Cortex of kidney (tissue), 1 donor: ENCODE data around the gene ZNF80.

Source experiments
- DNase-seq: peaks from one replicate; lab custom pipeline; 2025; lab: John Stamatoyannopoulos, UW

Gene ZNF80

DNA sequence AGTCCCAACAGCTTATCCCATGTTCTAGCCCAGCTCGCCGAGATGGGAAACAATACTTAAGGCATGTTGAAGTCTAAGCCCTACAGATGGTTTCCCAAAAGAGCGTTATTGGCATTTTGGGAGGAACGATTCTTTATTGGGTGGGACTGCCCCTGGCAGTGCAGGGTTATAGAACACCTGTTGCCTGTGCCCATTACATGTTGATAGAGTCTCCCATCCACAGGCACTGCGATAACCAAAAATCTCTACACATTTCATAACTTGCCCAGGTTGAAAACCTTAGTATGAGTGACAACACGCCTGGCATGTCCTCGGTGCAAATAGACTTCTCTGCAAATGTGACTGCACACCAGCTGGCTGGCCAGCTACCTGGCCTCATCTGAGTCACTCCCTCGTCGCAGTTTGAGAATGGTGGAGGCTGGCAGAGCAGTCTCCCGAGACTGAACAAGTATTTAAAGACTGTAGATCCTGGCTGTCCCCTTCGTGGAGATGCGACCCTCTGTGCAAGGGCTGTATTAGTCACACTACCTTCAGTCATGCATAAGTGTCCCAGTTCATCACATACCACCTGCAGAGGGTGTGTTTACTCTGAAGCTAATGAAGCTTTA lies 18.7 kb downstream of the ZNF80 start:
- DNase-seq = no peak

DNA sequence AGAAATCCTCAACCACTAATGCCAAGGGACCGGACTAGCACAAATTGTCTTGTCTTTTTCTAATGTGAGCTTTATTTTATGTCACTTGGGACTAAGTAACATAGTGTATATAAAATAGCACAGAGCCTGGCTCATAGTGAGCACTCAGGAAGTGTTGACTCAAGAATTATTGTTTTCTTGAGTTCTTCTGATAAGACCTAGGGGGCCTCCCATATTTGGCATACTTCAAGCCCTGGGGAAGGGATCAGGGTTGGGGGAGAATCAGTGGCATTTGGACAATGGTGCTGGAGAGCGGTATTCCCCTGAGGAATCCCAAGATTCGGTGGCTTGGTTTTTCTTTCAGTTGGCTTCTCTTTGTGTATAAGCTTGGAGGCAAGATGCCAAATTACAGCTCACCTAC lies 19.4 kb downstream of the ZNF80 start:
- DNase-seq = no peak

DNA sequence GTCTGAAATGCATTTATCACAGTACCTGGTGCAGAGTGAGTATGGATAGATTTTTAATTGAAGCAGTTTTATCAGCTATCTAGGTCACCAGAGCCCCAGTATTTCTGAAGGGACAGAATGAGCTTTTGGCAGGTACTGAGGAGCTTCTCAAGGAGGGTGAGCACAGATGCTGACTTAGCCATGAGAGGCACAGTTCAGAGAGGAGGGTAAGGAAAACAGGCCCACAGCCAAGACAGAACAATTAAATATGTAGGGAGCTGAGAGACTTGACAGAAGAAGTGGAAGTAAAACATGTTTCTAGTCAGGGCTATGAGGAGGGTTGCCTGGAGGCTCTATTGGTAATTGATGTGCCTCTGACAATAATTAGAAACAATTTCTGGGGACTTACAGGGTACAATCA lies 20.1 kb downstream of the ZNF80 start:
- DNase-seq = no peak

DNA sequence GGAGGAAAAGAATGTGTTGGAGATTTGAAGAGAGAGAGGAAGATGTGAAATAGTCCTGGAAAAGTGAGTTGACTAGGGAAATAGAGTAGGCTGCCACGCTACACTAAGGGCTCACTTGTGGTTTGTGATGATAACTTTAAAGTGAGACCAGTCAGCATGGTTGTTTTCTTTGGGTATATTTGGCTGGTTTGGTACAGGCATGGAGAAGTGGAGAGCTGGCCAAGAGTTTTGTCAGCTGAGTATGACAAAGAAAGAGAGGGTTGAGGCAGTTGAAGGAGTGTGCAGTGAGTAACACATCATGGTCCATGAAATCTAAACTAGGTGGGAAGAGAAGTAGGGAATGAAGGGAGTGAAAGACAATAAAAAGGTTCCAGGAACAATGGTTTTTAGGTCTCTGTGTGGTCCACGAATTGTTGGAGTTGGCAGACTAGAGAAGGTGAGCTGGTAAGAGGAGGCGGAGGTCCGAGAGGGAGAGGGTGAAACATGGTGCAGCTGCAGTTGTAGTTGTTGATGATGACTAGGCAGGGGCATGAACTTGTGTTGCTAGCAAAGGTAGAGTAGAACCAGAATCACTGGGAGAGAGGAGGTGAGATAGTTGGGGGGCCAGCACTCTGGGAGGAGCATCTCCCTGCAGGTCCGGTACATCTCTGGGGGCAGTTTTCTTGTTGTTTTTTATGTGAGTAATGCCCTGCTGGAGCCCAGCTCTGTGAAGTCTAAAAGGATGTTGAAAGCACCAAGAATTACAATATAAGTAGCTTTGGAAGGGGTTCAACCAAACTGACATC lies 21.0 kb downstream of the ZNF80 start:
- no peak for DNase-seq

DNA sequence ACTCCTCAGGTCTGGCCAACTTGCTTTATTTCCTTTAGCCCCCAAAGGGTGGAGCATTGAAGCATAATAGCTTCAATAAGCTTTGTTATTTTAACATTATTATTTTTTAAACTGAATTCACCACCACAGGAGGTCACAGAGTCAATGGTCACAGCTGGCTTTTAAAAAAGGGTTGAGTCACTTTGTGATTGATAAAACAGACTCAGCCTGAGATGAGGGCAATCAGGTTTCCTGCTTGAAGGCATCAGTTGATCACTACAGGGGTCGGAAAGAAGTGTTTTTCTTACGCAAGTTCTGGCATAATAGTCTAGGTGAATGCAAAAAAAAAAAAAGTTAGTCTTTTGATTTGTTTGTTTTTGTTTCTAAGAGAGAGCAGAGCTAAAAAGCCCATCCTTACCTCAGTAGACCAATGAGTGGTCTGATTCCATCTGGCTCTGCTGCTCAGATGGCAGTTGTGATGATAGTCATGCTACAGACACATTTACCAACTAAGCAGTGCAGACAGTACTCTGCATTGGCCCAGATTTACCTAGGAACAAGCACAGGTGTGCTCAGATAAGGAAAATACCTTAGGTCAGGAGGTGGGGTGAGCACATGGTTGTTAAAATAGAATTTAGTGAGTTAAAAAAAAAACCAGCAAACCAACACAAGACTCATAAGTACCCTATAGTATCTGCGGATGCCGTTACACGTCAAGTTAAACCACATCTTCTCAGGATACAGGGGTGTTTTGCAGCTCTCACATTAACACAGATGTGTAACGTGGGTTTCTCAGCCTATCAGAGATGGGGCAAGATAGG lies 22.6 kb downstream of the ZNF80 start:
- no peak for DNase-seq

DNA sequence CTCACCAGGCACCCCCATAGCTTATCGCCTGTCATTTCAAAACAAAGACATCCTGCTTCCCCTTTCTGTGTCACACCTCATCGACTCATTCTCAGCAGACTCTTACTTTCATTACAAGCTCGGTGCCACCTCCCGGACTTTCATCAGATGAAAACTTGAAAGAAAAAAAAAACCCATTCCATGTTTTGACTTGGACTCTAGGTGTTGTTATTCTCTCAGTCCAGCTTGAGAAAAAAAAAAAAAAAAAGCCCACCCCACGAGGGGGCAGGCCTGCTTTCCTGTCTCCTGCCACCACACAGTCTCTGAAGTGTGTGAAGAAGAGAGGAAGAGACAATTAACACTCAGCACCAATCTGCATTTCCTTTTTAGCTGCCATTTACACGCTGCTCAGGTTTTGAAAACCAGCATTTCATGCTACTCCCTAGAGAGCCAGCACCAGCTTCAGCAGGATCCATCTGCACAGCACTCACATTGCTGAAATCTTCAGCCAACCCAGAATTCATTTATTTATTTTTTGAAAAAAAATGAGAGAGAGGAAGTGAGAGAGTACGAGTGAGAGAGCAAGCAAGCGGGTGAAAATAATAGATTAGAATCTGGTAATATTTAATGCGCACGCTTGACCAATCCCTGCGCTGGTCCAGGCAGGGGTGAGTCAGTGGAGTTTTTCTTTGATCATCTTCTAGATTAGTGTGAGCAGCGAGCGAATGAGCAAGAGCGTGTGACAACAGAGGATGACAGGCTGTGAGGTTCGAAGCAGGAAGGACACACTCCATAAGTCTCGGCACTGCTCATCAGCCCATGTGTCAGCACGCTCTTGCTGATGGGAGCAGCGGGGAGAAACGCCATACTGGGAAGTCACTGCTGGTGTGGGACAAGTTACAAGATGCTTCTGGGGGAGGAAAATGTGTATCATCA lies 23.5 kb downstream of the ZNF80 start:
- DNase-seq = no peak

DNA sequence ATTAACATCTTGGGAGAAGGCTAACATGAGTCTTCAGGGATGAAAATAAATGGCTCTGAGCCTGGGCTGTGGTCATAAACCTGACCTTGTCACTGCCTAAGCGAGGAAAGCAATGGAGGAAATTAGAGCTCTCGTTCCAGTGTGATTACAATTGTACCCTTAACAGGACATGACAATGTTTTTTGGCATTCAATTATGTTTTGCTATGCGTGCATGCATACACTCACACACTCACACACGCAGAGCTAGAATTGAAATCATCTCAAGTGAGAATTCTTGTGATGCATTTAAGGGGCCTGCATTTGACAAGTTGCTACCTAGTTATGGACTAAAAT lies 24.1 kb downstream of the ZNF80 start:
- DNase-seq = no peak

DNA sequence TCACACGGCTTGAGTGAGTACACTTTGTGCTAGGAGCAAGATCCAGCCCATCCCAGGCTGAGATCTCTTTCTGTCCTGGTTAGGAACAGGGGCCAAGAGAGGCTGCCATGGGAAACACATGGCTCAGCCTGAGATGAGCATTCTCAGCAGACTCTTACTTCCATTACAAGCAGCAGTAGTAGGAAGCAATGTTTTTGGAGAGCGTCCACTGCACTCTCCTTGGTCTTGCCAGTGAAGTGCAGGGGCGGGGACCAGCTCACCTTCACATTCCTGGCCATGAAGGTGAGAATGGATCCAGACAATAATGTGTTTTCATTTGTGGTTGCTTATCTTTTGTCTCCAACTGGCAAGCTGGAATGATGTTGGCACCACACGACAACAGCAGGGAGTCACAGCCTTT lies 24.7 kb downstream of the ZNF80 start:
- DNase-seq = no peak

DNA sequence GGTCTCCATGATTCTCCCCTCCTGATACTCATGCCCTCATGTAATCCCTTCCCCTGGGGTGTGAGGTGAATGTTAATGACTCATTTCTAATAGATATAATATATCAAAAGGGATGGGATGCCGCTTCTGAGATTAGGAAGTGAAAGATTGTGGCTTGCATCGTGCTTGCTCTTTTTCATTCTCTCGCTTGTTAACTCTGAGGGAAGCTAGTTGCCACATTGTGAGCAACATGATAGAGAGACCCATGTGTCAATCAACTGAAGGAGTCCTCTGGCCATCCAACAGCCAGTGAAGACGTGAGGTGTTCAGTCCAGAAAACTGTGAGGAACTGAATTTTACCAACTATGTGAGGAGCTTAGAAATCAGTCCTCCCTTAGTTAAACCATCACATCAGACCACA lies 29.6 kb downstream of the ZNF80 start:
- no peak for DNase-seq

DNA sequence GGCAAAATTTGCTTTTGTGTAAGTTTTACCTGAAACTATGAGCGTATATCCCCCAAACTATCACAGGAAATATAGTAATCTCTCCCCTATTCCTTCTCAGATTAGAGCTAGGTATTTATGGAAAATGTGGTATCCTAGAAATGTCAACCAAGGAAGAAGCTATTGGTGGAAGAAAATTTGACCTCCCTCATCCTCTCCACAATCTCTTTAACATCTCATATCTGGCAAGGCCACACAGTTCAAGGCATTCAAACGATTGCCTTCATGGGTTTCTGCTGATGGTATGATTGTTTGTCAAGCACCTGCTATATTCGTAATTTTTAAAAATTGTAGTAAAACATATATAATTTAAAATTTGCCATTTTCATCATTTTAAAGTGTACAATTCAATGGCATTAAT lies 31.0 kb downstream of the ZNF80 start:
- DNase-seq = no peak

DNA sequence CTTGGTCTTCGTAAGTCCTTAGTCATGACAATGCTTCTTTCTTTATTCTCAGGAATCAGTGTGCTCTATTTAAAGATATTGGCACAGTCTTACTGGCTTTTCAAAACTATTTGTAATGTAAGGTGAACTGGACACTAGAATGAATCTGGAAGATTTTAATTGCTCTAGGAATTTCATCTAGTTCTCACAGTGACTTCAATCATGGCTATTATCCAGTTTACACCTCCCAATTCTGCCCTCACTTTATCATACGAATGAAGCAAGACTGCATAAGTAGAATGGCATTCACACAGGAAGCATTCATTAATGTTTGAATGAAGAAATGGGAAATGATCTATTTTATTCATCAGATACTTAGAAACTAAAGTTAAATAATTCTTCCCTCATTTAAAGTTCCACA lies 31.8 kb downstream of the ZNF80 start:
- no peak for DNase-seq

DNA sequence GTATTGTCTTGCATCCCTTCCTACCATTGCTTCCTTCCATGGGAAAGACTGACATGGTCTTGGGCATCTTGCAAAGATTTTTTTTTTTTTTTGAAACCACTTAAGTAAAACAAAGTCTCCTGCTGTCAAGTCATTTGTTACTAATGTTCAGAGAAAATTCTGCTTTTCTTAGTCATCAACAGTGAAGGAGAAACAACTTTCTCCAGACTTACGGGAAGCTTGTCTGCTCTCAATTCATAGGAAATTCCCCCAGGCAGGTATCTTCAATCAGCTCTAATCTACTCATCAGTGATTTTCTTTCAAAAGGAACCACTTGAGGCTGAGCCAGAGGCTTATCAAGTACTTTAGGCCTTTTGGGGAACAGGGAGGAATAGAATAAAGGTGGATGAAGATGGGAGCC lies 42.6 kb downstream of the ZNF80 start:
- DNase-seq = no peak

DNA sequence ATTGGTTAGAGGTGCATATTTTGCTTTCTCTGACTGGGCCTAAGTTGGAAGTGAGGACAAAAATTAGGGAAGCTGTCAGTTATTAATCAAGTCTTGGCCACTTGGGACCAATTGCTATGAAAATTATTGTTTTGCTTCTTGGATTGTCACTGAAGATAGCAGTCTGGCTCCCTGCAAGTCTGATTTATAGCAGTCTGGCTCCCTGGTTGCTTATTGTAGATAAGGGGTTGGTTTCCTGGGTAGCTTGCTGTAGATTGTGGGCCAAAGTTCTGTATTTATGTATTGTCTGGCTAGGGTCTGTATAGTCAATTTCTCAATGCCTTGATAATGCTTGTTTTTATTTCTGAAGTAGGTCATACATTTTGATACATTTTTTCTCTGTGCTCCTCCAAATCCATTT lies 45.2 kb downstream of the ZNF80 start:
- DNase-seq = no peak

DNA sequence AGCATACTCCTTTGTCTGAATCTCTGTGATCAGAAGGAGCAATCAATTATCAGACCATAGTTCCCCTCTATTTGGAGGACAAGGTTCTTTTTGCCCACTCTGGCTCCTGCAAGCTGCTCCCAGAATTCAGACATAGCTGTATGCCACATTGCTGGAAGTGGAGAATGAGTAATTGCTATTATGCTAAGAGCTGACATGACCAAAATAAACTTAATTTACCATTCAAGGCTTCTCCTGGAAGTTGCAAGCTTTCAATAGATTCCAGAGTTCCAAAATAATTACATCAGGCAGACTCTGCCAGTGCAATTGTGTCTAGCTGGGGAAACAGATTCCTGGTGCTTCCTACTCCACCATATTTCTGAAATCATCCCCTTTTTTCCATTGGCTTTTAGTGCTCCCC lies 50.9 kb downstream of the ZNF80 start:
- no peak for DNase-seq
